ENCODE data around the gene TRPV3.
"Not testable (repeated sequence)": the region's sequence is repeated elsewhere in the genome, so short reads cannot be mapped to it uniquely, and the experiment has no call there.

Gene TRPV3

GRCh38 chr17:3557768-3558583, at the start of gene TRPV3:
Gene TRPV3, minus strand, starts transcription at chr17:3557812. Its CDS starts 2,962 bp downstream, at chr17:3554850.
- peak; percentile 73 for DNase-seq (ENCODE audit: low spot score)

- no peak for DNase-seq (ENCODE audit: low spot score)
These were observed 46.3 kb upstream of the TRPV3 start for GRCh38 chr17:3603870-3604259.

- no peak for DNase-seq (ENCODE audit: low spot score)
These were observed 45.7 kb upstream of the TRPV3 start for GRCh38 chr17:3603119-3603869.

GRCh38 chr17:3602499-3602898, 44.9 kb upstream of the TRPV3 start:
- peak; percentile 80 for DNase-seq (ENCODE audit: low spot score)

GRCh38 chr17:3600529-3601205, 43.1 kb upstream of the TRPV3 start:
- no peak for DNase-seq (ENCODE audit: low spot score)

GRCh38 chr17:3598078-3598477, 40.5 kb upstream of the TRPV3 start:
- no peak for DNase-seq (ENCODE audit: low spot score)

GRCh38 chr17:3596804-3597464, 39.3 kb upstream of the TRPV3 start:
- no peak for DNase-seq (ENCODE audit: low spot score)

- no peak for DNase-seq (ENCODE audit: low spot score)
These were observed 37.4 kb upstream of the TRPV3 start for GRCh38 chr17:3594976-3595375.

GRCh38 chr17:3594051-3594800, 36.6 kb upstream of the TRPV3 start:
- no peak for DNase-seq (ENCODE audit: low spot score)

GRCh38 chr17:3593384-3593783, 35.8 kb upstream of the TRPV3 start:
- no peak for DNase-seq (ENCODE audit: low spot score)

- no peak for DNase-seq (ENCODE audit: low spot score)
These were observed 34.7 kb upstream of the TRPV3 start for GRCh38 chr17:3592216-3592860.

GRCh38 chr17:3590768-3591167, 33.2 kb upstream of the TRPV3 start:
- no peak for DNase-seq (ENCODE audit: low spot score)

GRCh38 chr17:3590231-3590630, 32.6 kb upstream of the TRPV3 start:
- DNase-seq (ENCODE audit: low spot score) = no peak

GRCh38 chr17:3589784-3590183, 32.2 kb upstream of the TRPV3 start:
- DNase-seq (ENCODE audit: low spot score) = no peak

GRCh38 chr17:3585826-3586225, 28.2 kb upstream of the TRPV3 start:
- DNase-seq (ENCODE audit: low spot score) = no peak

GRCh38 chr17:3583456-3583855, 25.8 kb upstream of the TRPV3 start:
- DNase-seq (ENCODE audit: low spot score) = no peak

- no peak for DNase-seq (ENCODE audit: low spot score)
These were observed 25.3 kb upstream of the TRPV3 start for GRCh38 chr17:3582915-3583314.

GRCh38 chr17:3578667-3579066, 21.1 kb upstream of the TRPV3 start:
- not testable (repeated sequence) for DNase-seq (ENCODE audit: low spot score)

GRCh38 chr17:3576970-3577369, 19.4 kb upstream of the TRPV3 start:
- DNase-seq (ENCODE audit: low spot score) = no peak

- no peak for DNase-seq (ENCODE audit: low spot score)
These were observed 17.9 kb upstream of the TRPV3 start for GRCh38 chr17:3575511-3575910.

- no peak for DNase-seq (ENCODE audit: low spot score)
These were observed 16.6 kb upstream of the TRPV3 start for GRCh38 chr17:3574231-3574630.

Data from iPS-NIHi11 (cell line).